Measurements from ENCODE around the gene ADGRL3.

ADGRL3 gene

GRCh38 chr4:61431131-61431530, 231.0 kb downstream of the ADGRL3 start:
- no peak overlapping the region for H3K4me3 ChIP-seq (ENCODE audit: insufficient read depth, low read depth, low read length)
- no peaks in the 10 kb centered on the region for H3K27me3 ChIP-seq (ENCODE audit: control insufficient read depth, insufficient read depth, low read length, poor library complexity, severe bottlenecking)
- H3K4me1 ChIP-seq (ENCODE audit: control insufficient read depth, insufficient read depth, low read length): no peaks in the 10 kb centered on the region
- no peak overlapping the region for H3K27ac ChIP-seq (ENCODE audit: insufficient read depth, low read depth, low read length, poor library complexity, severe bottlenecking)
- H3K9me3 ChIP-seq (ENCODE audit: control insufficient read depth, low read length): no peaks in the 10 kb centered on the region
- no peaks in the 10 kb centered on the region for H3K36me3 ChIP-seq (ENCODE audit: control insufficient read depth, insufficient read depth, low read length)
- 93 to 96% methylated on average over 5 of the region's 5 CpGs for WGBS, 2 experiments

GRCh38 chr4:61437923-61438322, 237.8 kb downstream of the ADGRL3 start:
- H3K36me3 ChIP-seq (ENCODE audit: control insufficient read depth, insufficient read depth, low read length): no peaks in the 10 kb centered on the region

GRCh38 chr4:61440321-61440720, 240.2 kb downstream of the ADGRL3 start:
- Histone ChIP-seq H3K9me3 (ENCODE audit: control insufficient read depth, low read length) (no peaks in the 10 kb centered on the region), H3K4me1 (ENCODE audit: control insufficient read depth, insufficient read depth, low read length) (no peaks in the 10 kb centered on the region), H3K27me3 (ENCODE audit: control insufficient read depth, insufficient read depth, low read length, poor library complexity, severe bottlenecking) (no peaks in the 10 kb centered on the region), H3K4me3 (ENCODE audit: insufficient read depth, low read depth, low read length) (no peak overlapping the region), H3K36me3 (ENCODE audit: control insufficient read depth, insufficient read depth, low read length) (no peaks in the 10 kb centered on the region), H3K27ac (ENCODE audit: insufficient read depth, low read depth, low read length, poor library complexity, severe bottlenecking) (no peak overlapping the region)
- WGBS, 2 experiments: 91 to 93% methylated on average over 4 of the region's 4 CpGs

More at GRCh38 chr4:61437923-61438322, 237.8 kb downstream of the ADGRL3 start:
- Histone ChIP-seq H3K4me3 (ENCODE audit: insufficient read depth, low read depth, low read length) (no peak overlapping the region), H3K9me3 (ENCODE audit: control insufficient read depth, low read length) (no peaks in the 10 kb centered on the region), H3K27me3 (ENCODE audit: control insufficient read depth, insufficient read depth, low read length, poor library complexity, severe bottlenecking) (no peaks in the 10 kb centered on the region), H3K27ac (ENCODE audit: insufficient read depth, low read depth, low read length, poor library complexity, severe bottlenecking) (no peak overlapping the region), H3K4me1 (ENCODE audit: control insufficient read depth, insufficient read depth, low read length) (no peaks in the 10 kb centered on the region)

GRCh38 chr4:61442936-61443335, 242.8 kb downstream of the ADGRL3 start:
- Histone ChIP-seq H3K27ac (ENCODE audit: insufficient read depth, low read depth, low read length, poor library complexity, severe bottlenecking) (no peak overlapping the region), H3K4me1 (ENCODE audit: control insufficient read depth, insufficient read depth, low read length) (no peaks in the 10 kb centered on the region), H3K36me3 (ENCODE audit: control insufficient read depth, insufficient read depth, low read length) (no peaks in the 10 kb centered on the region), H3K27me3 (ENCODE audit: control insufficient read depth, insufficient read depth, low read length, poor library complexity, severe bottlenecking) (no peaks in the 10 kb centered on the region), H3K9me3 (ENCODE audit: control insufficient read depth, low read length) (no peaks in the 10 kb centered on the region), H3K4me3 (ENCODE audit: insufficient read depth, low read depth, low read length) (no peak overlapping the region)
- WGBS, 2 experiments: 92% methylated on average over 2 of the region's 2 CpGs; no CpG with 5 or more reads in 1 of the 2 experiments

- WGBS, 2 experiments: 93 to 95% methylated on average over 2 of the region's 2 CpGs
- H3K9me3 ChIP-seq (ENCODE audit: control insufficient read depth, low read length): no peaks in the 10 kb centered on the region
- no peaks in the 10 kb centered on the region for H3K36me3 ChIP-seq (ENCODE audit: control insufficient read depth, insufficient read depth, low read length)
- H3K27ac ChIP-seq (ENCODE audit: insufficient read depth, low read depth, low read length, poor library complexity, severe bottlenecking): no peak overlapping the region
- H3K4me1 ChIP-seq (ENCODE audit: control insufficient read depth, insufficient read depth, low read length): no peaks in the 10 kb centered on the region
- H3K27me3 ChIP-seq (ENCODE audit: control insufficient read depth, insufficient read depth, low read length, poor library complexity, severe bottlenecking): no peaks in the 10 kb centered on the region
- no peak overlapping the region for H3K4me3 ChIP-seq (ENCODE audit: insufficient read depth, low read depth, low read length)
Observed at GRCh38 chr4:61443813-61444510, 243.8 kb downstream of the ADGRL3 start.

GRCh38 chr4:61445374-61446063, 245.4 kb downstream of the ADGRL3 start:
- 84 to 100% methylated on average over 2 of the region's 2 CpGs for WGBS, 2 experiments
- no peaks in the 10 kb centered on the region for H3K4me1 ChIP-seq (ENCODE audit: control insufficient read depth, insufficient read depth, low read length)
- no peak overlapping the region for H3K27ac ChIP-seq (ENCODE audit: insufficient read depth, low read depth, low read length, poor library complexity, severe bottlenecking)
- H3K36me3 ChIP-seq (ENCODE audit: control insufficient read depth, insufficient read depth, low read length): no peaks in the 10 kb centered on the region
- no peaks in the 10 kb centered on the region for H3K27me3 ChIP-seq (ENCODE audit: control insufficient read depth, insufficient read depth, low read length, poor library complexity, severe bottlenecking)
- H3K9me3 ChIP-seq (ENCODE audit: control insufficient read depth, low read length): no peaks in the 10 kb centered on the region
- no peak overlapping the region for H3K4me3 ChIP-seq (ENCODE audit: insufficient read depth, low read depth, low read length)

- H3K4me1 ChIP-seq (ENCODE audit: control insufficient read depth, insufficient read depth, low read length): no peaks in the 10 kb centered on the region
- H3K36me3 ChIP-seq (ENCODE audit: control insufficient read depth, insufficient read depth, low read length): no peaks in the 10 kb centered on the region
- no peaks in the 10 kb centered on the region for H3K27me3 ChIP-seq (ENCODE audit: control insufficient read depth, insufficient read depth, low read length, poor library complexity, severe bottlenecking)
- no peaks in the 10 kb centered on the region for H3K9me3 ChIP-seq (ENCODE audit: control insufficient read depth, low read length)
- no peak overlapping the region for H3K27ac ChIP-seq (ENCODE audit: insufficient read depth, low read depth, low read length, poor library complexity, severe bottlenecking)
- no peak overlapping the region for H3K4me3 ChIP-seq (ENCODE audit: insufficient read depth, low read depth, low read length)
Observed at GRCh38 chr4:61446941-61447340, 246.8 kb downstream of the ADGRL3 start.

- H3K4me3 ChIP-seq (ENCODE audit: insufficient read depth, low read depth, low read length): no peak overlapping the region
- 100% methylated on average over 1 of the region's 1 CpG; no CpG with 5 or more reads in 1 of the 2 experiments for WGBS, 2 experiments
Observed at GRCh38 chr4:61447918-61448317, 247.8 kb downstream of the ADGRL3 start.

GRCh38 chr4:61451935-61452334, 251.8 kb downstream of the ADGRL3 start:
- Histone ChIP-seq H3K36me3 (ENCODE audit: control insufficient read depth, insufficient read depth, low read length) (no peaks in the 10 kb centered on the region), H3K9me3 (ENCODE audit: control insufficient read depth, low read length) (no peaks in the 10 kb centered on the region), H3K27me3 (ENCODE audit: control insufficient read depth, insufficient read depth, low read length, poor library complexity, severe bottlenecking) (no peaks in the 10 kb centered on the region), H3K4me3 (ENCODE audit: insufficient read depth, low read depth, low read length) (no peak overlapping the region), H3K4me1 (ENCODE audit: control insufficient read depth, insufficient read depth, low read length) (no peaks in the 10 kb centered on the region), H3K27ac (ENCODE audit: insufficient read depth, low read depth, low read length, poor library complexity, severe bottlenecking) (no peak overlapping the region)
- 87 to 89% methylated on average over 3 of the region's 3 CpGs for WGBS, 2 experiments

More at GRCh38 chr4:61447918-61448317, 247.8 kb downstream of the ADGRL3 start:
- Histone ChIP-seq H3K27ac (ENCODE audit: insufficient read depth, low read depth, low read length, poor library complexity, severe bottlenecking) (no peak overlapping the region), H3K9me3 (ENCODE audit: control insufficient read depth, low read length) (no peaks in the 10 kb centered on the region), H3K27me3 (ENCODE audit: control insufficient read depth, insufficient read depth, low read length, poor library complexity, severe bottlenecking) (no peaks in the 10 kb centered on the region), H3K36me3 (ENCODE audit: control insufficient read depth, insufficient read depth, low read length) (no peaks in the 10 kb centered on the region), H3K4me1 (ENCODE audit: control insufficient read depth, insufficient read depth, low read length) (no peaks in the 10 kb centered on the region)

- 95 to 100% methylated on average over 1 of the region's 1 CpG for WGBS, 2 experiments
- Histone ChIP-seq H3K4me1 (ENCODE audit: control insufficient read depth, insufficient read depth, low read length) (no peaks in the 10 kb centered on the region), H3K27me3 (ENCODE audit: control insufficient read depth, insufficient read depth, low read length, poor library complexity, severe bottlenecking) (no peaks in the 10 kb centered on the region), H3K9me3 (ENCODE audit: control insufficient read depth, low read length) (no peaks in the 10 kb centered on the region), H3K27ac (ENCODE audit: insufficient read depth, low read depth, low read length, poor library complexity, severe bottlenecking) (no peak overlapping the region), H3K36me3 (ENCODE audit: control insufficient read depth, insufficient read depth, low read length) (no peaks in the 10 kb centered on the region), H3K4me3 (ENCODE audit: insufficient read depth, low read depth, low read length) (no peak overlapping the region)
Observed at GRCh38 chr4:61461956-61462355, 261.8 kb downstream of the ADGRL3 start.
